Measurements from ENCODE around the gene KIF26A. TPM values are rescaled to one million over a fixed set of nuclear protein-coding genes. Genes with fewer than 3 reads are reported as not detected.

The KIF26A gene
- total RNA-seq, 1 donor from 2014 or later = 20.0 TPM

- DNase-seq (ENCODE audit: low spot score in 2 of 2, unreplicated experiment in 2 of 2) = no peak
- Mint-ChIP-seq H3K27ac (no peak overlapping the region), H3K4me1 (peaks cover 2% of the 10 kb centered on the region), H3K9me3 (no peaks in the 10 kb centered on the region), H3K27me3 (ENCODE audit: low read depth) (no peaks in the 10 kb centered on the region), H3K36me3 (no peaks in the 10 kb centered on the region), H3K4me3 (no peak overlapping the region)
- TF ChIP-seq CTCF (IDR thresholded peaks at IDR 0.05; ENCODE audit: unreplicated experiment) = no peak
Observed at GRCh38 chr14:104158827-104159798, 20.7 kb downstream of the KIF26A start.

GRCh38 chr14:104159990-104160389 is 21.6 kb downstream of the KIF26A start:
- Mint-ChIP-seq H3K4me1 (peaks cover 2% of the 10 kb centered on the region), H3K36me3 (no peaks in the 10 kb centered on the region), H3K27me3 (ENCODE audit: low read depth) (no peaks in the 10 kb centered on the region), H3K4me3 (no peak overlapping the region), H3K9me3 (no peaks in the 10 kb centered on the region), H3K27ac (no peak overlapping the region)
- no peak for DNase-seq (ENCODE audit: low spot score in 2 of 2, unreplicated experiment in 2 of 2)
- TF ChIP-seq CTCF (IDR thresholded peaks at IDR 0.05; ENCODE audit: unreplicated experiment) = no peak

DNA sequence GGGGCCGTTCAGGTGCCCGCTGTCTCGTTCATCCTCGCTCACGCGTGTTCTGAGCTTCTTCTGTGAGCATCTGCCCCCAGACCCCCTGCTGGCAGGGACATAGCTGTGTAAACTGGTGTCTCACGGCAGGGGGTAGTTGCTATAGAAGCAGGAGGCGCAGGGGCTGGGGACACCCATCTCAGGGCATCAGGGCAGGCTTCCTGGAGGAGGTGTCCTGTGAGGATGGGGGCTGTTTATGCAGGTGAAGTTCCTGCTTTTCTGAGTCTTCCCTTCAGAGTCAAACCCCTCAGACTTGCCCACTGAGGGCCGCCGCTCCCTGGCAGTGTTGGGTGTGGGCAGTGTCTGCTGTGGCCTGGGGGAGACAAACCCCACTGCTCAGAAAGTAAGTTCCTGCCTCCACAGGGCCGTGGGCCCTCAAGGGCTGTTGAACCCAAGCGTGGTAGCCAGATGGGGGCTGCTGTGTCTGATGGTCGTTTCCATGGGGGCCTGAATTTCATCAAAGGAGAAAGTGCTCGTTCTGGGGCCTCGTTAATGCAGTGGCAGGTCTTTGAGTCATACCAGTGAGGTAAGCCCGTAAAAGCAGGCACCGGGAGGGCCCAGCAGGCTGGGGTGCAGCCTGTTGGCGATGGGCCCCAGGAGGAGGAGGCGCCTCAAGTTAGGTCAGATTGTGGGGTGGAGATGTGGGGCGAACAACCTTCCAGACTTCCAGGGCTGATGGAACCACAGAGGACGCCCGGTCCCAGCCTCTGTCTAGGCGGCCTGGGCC is 23.4 kb downstream of the KIF26A start:
- no peaks in the 10 kb centered on the region for H3K4me1 Mint-ChIP-seq
- no peak for TF ChIP-seq CTCF (IDR thresholded peaks at IDR 0.05; ENCODE audit: unreplicated experiment)
- H3K36me3 Mint-ChIP-seq = no peaks in the 10 kb centered on the region
- H3K27ac Mint-ChIP-seq = no peak overlapping the region
- no peaks in the 10 kb centered on the region for H3K9me3 Mint-ChIP-seq
- no peak overlapping the region for H3K4me3 Mint-ChIP-seq
- DNase-seq (ENCODE audit: low spot score in 2 of 2, unreplicated experiment in 2 of 2) = no peak
- no peaks in the 10 kb centered on the region for H3K27me3 Mint-ChIP-seq (ENCODE audit: low read depth)

- no peak for TF ChIP-seq CTCF (IDR thresholded peaks at IDR 0.05; ENCODE audit: unreplicated experiment)
Observed at GRCh38 chr14:104162495-104162894, 24.1 kb downstream of the KIF26A start.

GRCh38 chr14:104163541-104163940 is 25.2 kb downstream of the KIF26A start:
- H3K36me3 Mint-ChIP-seq = no peaks in the 10 kb centered on the region
- TF ChIP-seq CTCF (IDR thresholded peaks at IDR 0.05; ENCODE audit: unreplicated experiment) = no peak
- no peak for DNase-seq (ENCODE audit: low spot score in 2 of 2, unreplicated experiment in 2 of 2)
- H3K27me3 Mint-ChIP-seq (ENCODE audit: low read depth) = no peaks in the 10 kb centered on the region
- H3K4me1 Mint-ChIP-seq = no peaks in the 10 kb centered on the region
- H3K27ac Mint-ChIP-seq = no peak overlapping the region
- H3K4me3 Mint-ChIP-seq = no peak overlapping the region
- H3K9me3 Mint-ChIP-seq = no peaks in the 10 kb centered on the region

More at GRCh38 chr14:104162495-104162894, 24.1 kb downstream of the KIF26A start:
- Mint-ChIP-seq H3K36me3 (no peaks in the 10 kb centered on the region), H3K4me3 (no peak overlapping the region), H3K27ac (no peak overlapping the region), H3K4me1 (no peaks in the 10 kb centered on the region), H3K27me3 (ENCODE audit: low read depth) (no peaks in the 10 kb centered on the region), H3K9me3 (no peaks in the 10 kb centered on the region)
- DNase-seq (ENCODE audit: low spot score in 2 of 2, unreplicated experiment in 2 of 2) = no peak
